GM13976 (cell line): Measurements from ENCODE around the gene SFI1.

ENCODE experiments used
- DNase-seq: peaks from one replicate; pipeline ENCODE4 v3.0.0; 2012; ENCODE audit warnings: low spot score
- CTCF ChIP-seq: IDR thresholded peaks from 2 replicates; pipeline ENCODE4 v1.5.1; 2012; ENCODE audit warnings: borderline replicate concordance, mild to moderate bottlenecking; ENCODE audit not compliant: insufficient read depth; ENCODE audit errors: extremely low read depth, missing control alignments, control extremely low read depth
- in situ Hi-C: fragments of 300-500 bp; cut with MboI; formaldehyde crosslinking; loops from one replicate; pipeline ENCODE4 v1.12.0; 2022; ENCODE audit warnings: low sequenced_read_pairs, mixed read lengths, inconsistent platforms; ENCODE audit not compliant: unreplicated experiment

The SFI1 gene

GRCh38 chr22:31647523-31648320 lies 151.4 kb downstream of the SFI1 start:
- TF ChIP-seq CTCF = no peak
- in situ Hi-C loops = no loop called here
- no peak for DNase-seq

GRCh38 chr22:31650391-31650790 lies 154.1 kb downstream of the SFI1 start:
- in situ Hi-C loops = no loop called here
- no peak for TF ChIP-seq CTCF
- DNase-seq = no peak

- DNase-seq = no peak
- in situ Hi-C loops = no loop called here
- TF ChIP-seq CTCF = no peak
Observed at GRCh38 chr22:31651664-31652063, 155.3 kb downstream of the SFI1 start.

GRCh38 chr22:31652088-31652487 lies 155.8 kb downstream of the SFI1 start:
- no peak for DNase-seq
- in situ Hi-C loops = no loop called here

GRCh38 chr22:31652911-31653684 lies 156.8 kb downstream of the SFI1 start:
- no peak for DNase-seq
- in situ Hi-C loops = no loop called here
- no peak for TF ChIP-seq CTCF

More at GRCh38 chr22:31652088-31652487, 155.8 kb downstream of the SFI1 start:
- no peak for TF ChIP-seq CTCF

- DNase-seq = no peak
- no peak for TF ChIP-seq CTCF
- in situ Hi-C loops = no loop called here
Observed at GRCh38 chr22:31653944-31654343, 157.6 kb downstream of the SFI1 start.
